GM11168 (cell line): Measurements from ENCODE around the gene TYW1B.
"Not testable (repeated sequence)": the region's sequence is repeated elsewhere in the genome, so short reads cannot be mapped to it uniquely, and the experiment has no call there.

Experiments used
- in situ Hi-C: fragments of 300-500 bp; cut with MboI; formaldehyde crosslinking; loops from one replicate; pipeline ENCODE4 v1.12.0; 2022; ENCODE audit warnings: low sequenced_read_pairs; ENCODE audit not compliant: unreplicated experiment

TYW1B gene, protein sequence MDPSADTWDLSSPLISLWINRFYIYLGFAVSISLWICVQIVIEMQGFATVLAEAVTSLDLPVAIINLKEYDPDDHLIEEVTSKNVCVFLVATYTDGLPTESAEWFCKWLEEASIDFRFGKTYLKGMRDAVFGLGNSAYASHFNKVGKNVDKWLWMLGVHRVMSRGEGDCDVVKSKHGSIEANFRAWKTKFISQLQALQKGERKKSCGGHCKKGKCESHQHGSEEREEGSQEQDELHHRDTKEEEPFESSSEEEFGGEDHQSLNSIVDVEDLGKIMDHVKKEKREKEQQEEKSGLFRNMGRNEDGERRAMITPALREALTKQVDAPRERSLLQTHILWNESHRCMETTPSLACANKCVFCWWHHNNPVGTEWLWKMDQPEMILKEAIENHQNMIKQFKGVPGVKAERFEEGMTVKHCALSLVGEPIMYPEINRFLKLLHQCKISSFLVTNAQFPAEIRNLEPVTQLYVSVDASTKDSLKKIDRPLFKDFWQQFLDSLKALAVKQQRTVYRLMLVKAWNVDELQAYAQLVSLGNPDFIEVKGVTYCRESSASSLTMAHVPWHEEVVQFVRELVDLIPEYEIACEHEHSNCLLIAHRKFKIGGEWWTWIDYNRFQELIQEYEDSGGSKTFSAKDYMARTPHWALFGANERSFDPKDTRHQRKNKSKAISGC

DNA sequence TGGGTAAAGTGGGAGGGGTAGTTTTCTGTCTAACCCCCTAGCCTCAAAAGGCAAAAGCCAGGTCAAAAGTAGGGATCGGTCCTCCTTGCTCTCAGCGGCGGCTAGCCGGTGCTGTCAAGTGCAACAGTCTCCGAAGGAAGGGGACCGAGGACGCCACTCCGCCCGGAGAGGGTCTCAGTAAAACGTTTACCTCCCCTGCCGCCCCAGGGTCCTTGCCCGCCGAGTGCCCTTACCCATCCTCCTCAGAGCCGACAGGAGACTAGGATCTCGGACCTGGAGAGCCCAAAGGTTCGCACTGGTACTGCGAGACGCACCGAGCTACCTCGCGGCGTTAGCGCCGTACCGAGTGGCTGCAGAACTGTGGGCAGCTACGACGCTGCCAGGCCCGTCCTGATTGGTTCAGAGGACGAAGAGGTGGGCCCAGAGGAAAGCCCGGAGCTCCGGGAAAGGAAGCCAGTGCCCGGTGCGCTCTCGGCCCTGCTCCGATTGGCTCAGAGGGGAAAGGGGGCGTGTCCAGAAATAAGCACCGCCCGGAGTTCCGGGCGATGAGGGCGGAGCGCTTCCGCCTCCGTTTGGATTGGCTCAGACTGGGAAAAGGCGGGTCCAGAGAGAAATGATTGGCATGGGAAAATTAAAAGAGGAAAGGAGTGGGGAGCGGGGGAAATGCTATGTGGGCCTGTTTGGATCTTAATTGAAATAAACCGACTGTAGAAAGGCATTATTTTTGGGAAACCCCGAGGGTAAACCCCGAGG lies at the start of gene TYW1B:
Gene TYW1B (minus strand): TSS at position 362 of the 753 bp plus-strand sequence. CDS start 125 bp downstream, at position 237.
- in situ Hi-C loops = not testable (repeated sequence)

DNA sequence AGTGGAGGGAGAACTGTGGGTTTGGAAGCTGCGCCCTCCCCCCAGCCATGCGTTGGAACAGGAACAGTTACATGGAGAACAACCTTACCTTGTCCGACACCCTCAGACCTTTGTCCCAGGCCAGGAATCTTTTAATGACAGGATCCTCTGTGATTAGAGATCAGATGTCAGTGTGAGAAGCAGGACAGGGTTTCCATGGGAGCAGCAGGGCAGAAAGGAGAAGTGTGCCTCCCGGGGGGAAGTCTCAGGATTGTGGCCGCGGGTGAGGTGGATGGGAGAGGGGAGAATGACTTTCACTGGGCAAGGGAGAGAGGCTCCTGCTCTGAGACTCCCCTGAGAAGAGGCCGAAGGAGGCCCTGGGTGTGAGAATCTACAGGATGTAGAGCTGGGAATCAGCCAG lies 39.6 kb upstream of the TYW1B start:
- in situ Hi-C loops = not testable (repeated sequence)

DNA sequence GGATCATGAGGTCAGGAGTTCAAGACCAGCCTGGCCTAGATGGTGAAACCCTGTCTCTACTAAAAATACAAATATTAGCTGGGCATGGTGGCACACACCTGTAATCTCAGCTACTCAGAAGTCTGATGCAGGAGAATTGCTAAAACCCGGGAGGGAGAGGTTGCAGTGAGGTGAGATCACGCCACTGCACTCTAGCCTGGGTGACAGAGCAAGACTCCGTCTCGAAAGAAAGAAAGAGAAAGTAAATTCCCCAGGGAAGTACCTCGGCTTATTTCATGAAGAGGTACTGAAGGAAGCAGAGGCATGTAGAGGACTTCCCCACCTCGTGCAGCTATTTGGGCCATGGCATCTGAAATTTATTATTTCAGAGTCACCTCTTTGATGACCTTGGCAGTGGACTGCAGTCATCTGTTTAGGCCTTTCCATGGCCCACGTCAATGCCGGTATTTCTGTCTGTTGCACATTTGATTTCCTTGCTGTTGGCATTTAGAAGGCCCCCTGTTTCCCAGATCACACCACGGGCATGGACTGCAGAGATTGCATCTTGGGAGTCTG lies 30.9 kb upstream of the TYW1B start:
- in situ Hi-C loops = loop anchor here (10.0 kb wide), 1 partner anchor 324 kb away; no protein-coding TSS in a partner anchor

DNA sequence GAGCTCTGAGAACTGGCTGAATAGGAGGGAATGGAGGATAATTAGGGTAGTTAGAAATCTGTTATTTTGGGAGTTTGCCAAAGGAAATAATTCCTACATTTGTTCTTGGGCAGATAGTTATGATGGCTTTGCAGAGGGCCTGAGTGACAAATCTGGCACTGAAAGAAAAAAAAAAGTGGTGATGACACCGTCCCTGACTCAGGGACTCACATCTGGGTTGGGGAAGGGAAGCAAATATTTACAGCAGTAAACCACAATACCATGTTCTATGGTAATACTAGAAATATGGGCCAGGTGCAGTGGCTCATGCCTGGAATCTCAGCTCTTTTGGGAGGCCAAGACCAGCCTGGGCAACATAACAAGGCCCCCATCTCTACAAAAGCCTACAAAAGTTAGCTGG lies 29.9 kb upstream of the TYW1B start:
- in situ Hi-C loops = loop anchor here (10.0 kb wide), 1 partner anchor 323 kb away; no protein-coding TSS in a partner anchor

DNA sequence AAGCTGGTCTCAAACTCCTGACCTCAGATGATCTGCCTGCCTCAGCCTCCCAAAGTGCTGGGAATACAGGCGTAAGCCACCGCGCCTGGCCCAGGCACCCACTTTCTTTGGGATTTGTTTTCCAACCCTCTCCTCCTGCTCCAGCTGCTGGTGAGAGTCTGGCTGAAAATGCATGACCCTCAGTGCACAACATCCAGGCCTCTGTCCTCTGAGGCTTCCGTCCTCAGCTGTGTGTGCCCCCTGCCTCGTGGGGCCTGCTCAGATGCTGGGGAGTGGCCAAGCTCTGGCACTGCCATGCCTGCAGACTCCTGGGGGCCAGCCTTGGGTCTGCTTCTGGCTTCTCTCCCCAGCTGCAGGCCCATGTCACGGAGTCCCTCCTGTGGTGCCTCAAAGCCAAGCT lies 27.3 kb upstream of the TYW1B start:
- in situ Hi-C loops = loop anchor here (10.0 kb wide), 1 partner anchor 320 kb away; no protein-coding TSS in a partner anchor

DNA sequence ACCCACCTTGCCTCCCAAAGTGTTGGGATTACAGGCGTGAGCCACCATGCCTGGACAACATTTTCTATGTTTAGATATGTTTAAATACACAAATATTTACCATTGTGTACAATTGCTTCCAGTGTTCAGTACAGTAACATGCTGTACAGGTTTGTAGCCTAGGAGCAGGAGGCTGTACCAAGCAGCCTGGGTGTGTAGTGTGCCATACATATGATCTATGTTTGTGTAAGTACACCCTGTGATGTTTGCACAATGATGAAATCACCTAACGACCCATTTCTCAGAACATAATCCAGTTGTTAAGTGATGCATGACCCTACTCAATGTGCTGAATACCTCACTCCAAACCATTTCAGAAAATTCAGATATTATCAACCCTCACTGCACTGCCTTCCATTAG lies 24.9 kb upstream of the TYW1B start:
- in situ Hi-C loops = loop anchor here (10.0 kb wide), 1 partner anchor 318 kb away; no protein-coding TSS in a partner anchor

DNA sequence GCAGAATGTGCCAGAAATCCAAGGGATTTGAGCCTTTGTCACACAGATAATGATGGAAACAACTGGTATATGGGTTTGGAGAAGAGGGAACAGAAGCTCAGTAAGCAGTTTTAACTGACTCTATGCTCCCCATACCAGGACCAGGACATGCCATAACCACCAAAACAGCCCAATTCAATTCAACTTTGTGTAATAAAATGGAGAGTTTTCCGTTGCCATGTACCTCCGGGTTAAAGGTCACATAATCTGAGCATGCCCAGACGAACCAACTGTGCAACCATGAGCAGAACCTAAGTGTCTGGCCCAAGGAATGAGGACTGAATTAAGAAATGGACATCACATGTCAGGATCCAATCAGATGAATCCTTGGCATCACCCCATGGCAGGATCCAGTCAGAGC lies 22.7 kb upstream of the TYW1B start:
- in situ Hi-C loops = loop anchor here (10.0 kb wide), 1 partner anchor 316 kb away; no protein-coding TSS in a partner anchor

DNA sequence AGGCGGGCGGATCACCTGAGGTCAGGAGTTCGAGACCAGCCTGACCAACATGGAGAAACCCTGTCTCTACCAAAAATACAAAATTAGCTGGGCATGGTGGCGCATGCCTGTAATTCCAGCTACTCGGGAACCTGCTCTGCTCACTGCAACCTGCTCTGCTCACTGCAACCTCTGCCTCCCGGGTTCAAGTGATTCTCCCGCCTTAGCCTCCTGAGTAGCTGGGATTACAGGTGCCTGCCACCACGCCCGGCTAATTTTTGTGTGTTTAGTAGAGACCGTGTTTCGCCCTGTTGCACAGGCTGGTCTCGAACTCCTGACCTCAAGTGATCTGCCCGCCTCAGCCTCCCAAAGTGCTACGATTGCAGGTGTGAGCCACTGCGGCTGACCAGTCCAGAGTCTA lies 16.1 kb upstream of the TYW1B start:
- in situ Hi-C loops = not testable (repeated sequence)

DNA sequence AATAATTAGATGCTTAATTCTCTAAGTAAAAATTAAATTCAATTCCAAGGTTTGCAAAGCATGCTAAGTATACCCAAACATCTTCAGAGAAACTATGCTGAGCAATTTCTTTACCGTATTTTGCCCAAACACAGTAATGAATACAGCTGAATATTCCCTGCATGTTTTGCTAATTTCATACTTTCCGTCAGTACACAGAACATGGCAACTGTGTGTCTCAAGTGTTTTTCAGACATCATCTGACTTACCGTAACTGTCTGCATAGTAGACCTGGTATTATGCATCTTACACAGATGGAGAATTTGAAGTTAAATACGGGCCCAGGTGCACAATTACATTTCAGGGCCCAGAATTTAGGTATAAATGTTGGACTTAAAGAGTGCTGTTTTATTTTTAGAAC lies 15.2 kb upstream of the TYW1B start:
- in situ Hi-C loops = not testable (repeated sequence)

DNA sequence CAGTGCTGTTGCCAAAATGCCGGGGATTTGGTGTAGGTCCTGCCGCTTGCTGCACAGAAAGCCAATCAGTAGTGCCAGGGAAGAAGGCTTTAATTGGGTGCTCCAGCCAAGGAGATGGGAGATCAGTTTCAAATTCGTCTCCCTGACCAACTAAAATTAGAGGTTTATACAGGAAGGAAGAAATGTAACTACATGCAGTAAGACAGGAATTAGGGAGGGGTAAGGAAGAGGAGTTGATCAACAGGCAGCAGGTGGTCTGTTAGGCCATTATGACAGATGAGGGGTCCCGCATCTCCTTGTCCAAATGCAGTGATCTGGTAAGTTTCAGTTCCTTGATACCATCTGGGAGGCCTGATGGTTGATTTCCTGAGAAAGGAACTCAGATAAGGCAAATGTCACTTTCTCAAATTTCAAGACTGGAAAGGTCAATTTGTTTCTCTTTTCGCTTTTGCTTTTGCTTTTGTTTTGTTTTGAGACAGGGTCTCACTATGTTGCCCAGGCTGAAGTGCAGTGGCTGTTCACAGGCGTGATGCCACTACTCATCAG lies 13.0 kb upstream of the TYW1B start:
- in situ Hi-C loops = not testable (repeated sequence)

DNA sequence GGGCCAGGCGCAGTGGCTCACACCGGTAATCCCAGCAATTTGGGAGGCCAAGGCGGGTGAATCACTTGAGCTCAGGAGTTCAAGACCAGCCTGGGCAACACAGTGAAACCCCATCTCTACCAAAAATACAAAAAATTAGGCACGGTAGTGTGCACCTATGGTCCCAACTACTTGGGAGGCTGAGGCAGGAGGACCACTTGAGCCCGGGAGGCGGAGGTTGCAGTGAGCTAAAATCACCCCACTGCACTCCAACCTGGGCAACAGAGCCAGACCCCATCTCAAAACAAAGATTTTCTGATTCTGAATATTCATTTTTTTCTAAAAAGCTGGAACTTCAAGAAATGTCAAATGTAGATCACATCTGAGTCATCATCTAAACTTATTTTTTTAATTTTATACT lies 10.3 kb upstream of the TYW1B start:
- in situ Hi-C loops = not testable (repeated sequence)

DNA sequence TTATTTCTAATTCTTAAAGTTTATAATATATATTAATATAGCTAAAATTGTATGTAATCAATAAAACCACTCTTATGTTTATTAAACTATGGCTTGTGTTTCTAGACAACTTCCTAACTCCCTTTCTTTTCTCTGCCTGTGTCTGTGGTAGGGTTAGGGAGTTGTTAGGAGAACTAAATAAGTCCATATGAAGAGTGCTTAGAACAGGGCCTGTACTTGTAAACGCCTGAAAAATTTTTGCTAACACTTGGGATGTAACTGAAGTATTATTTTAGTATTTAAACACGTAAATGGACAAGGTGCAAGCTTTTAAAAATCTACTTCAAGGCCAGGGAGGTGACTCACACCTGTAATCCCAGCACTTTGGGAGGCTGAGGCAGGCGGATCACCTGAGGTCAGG lies 9.3 kb upstream of the TYW1B start:
- in situ Hi-C loops = not testable (repeated sequence)

DNA sequence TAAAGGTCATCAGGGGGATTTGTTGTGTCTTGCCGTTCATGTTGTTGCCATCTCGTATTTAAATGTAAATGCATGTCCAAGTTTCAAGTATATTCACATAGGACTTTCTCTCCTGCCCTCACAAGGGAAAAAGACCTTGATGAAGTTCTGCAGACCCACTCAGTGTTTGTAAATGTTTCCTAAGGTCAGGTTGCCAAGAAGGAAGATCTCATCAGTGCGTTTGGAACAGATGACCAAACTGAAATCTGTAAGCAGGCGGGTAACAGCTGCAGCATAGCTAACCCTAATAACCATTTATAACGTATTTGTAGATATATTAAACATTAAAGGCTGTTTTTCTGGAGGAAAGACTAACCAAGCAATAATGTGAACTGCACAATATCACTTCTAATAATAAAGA lies 2.6 kb upstream of the TYW1B start:
- in situ Hi-C loops = loop anchor here (5.0 kb wide), 1 partner anchor 77 kb away; no protein-coding TSS in a partner anchor

DNA sequence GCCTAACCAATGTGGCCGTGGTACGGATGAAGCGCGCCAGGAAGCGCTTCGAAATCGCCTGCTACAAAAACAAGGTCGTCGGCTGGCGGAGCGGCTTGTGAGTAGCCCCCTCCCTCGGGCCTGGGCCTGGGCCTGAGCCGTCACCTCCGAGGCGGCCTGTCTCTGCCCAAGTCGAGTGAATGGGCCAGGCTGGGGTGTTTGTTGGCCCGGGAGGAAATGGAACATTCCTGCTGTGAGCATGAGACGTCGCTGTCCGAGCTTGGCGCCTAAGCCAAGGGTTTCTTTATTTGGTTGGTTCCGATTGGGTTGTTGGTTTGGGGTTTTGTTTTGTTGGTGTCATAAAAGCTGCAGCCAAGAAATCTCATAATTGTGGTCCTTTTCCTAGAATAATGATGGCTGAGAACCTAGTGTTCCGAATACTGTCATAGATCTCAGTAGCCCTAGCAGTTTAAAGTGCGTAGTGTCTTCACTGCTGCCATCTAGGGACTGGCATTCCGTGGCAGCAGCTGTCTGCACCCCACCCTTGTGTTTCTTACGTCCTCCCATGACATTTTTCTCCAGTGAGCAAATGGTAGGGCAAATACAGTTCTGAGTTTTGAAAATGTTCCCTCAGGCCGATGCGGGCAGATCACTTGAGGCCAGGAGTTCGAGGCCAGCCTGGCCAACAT lies 1.8 kb upstream of the TYW1B start:
- in situ Hi-C loops = loop anchor here (5.0 kb wide), 1 partner anchor 77 kb away; no protein-coding TSS in a partner anchor

DNA sequence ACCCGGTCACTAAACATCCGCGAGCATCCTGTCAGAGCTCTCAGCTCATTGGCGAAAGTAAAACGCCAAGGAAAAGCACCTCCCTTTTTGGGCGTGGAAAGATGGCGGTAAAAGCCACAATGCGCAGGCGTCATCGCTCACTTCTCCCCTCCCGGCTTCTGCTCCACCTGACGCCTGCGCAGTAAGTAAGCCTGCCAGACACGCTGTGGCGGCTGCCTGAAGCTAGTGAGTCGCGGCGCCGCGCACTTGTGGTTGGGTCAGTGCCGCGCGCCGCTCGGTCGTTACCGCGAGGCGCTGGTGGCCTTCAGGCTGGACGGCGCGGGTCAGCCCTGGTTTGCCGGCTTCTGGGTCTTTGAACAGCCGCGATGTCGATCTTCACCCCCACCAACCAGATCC lies 1.3 kb upstream of the TYW1B start:
- in situ Hi-C loops = not testable (repeated sequence)

DNA sequence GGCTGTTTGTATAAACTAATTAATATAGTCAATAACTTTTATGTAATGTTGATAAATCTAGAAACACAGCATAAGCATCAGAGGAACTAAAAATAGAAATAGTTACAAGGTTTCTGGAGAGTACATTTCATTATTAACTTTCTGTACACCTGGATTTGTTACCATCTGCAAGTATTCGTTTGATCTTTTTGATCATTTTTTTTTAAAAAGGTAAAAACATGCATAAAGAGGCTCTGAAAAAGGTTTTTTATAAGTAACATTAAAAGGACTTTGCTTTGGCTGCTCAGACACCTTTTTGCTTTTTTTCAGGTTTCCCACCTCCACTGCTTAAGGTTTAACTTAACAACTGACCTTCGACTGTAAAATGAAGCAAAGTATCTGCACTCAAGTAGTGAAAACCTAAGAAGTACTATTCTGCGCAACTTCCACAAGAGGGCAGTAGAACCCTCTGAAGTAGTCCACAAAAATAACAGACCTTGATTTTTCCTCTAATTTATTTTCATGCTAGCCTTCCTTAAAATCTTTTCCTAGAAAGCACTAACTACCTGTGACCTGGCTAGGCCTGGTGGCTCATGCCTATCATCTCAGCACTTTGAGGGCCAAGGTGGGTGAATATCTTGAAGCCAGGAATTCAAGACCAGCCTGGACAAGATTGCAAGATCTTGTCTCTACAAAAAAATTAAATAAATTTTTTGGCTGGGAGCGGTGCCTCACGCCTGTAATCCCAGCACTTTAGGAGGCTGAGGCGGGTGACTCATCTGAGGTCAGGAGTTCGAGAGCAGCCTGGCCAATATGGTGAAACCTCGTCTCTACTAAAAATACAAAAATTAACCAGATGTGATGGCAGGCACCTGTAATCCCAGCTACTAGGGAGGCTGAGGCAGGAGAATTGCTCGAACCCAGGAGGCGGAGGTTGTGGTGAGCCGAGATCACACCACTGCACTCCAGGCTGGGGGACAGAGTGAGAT lies 4.0 kb downstream of the TYW1B start:
- in situ Hi-C loops = not testable (repeated sequence)

DNA sequence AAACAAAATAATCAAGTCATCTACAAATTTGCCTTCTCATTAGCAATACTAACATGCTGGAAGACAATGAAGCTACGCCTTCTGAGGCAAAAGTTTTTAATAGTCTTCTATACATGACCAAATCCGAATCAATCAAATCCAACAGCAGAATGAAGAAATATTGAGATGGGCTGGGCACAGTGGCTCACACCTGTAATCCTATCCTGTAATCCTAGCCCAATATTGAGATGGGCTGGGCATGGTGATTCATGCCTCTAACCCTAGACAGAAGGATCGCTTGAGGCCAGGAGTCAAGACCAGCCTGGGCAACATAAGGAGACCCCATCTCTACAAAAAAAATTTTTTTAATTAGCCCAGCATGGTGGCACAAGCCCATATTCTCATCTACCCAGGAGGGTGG lies 5.5 kb downstream of the TYW1B start:
- in situ Hi-C loops = not testable (repeated sequence)

DNA sequence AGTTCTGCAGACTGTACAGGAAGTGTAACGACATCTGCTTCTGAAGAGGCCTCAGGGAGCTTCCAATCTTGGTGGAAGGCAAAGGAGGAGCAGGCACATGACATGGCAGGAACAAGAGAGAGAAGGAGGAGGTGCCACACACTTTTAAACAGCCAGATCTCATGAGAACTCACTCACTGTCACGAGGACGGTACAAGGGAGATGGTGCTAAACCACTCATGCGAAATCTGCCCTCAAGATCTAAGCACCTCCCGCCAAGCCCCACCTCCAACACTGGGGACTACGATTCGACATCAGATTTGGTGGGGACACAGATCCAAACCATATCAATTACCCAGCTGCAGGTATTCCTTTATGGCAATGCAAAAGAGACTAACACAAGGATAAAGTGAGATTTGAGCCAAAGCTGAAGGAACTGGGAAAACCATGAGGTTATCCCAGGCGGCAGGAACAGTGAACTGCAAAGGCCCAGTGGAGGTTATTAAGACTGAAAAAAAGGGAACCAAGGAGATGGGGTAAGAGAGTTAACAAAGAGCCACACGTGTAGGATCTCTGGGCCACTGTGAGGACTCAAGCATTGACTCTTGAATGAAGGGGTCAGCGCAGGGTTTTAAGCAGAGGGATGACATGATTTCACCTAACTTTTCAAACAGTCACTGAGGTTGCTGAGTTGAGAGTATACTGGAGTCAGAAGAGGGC lies 9.2 kb downstream of the TYW1B start:
- in situ Hi-C loops = not testable (repeated sequence)
